Stimulated activated CD4-positive, alpha-beta T cell treated with anti-CD3 and anti-CD28 coated beads, TNF-alpha, amount 100 ng/mL, for 24 hours (primary cell): Measurements from ENCODE around the gene TPGS1.

Experiments used
- DNase-seq, 3 experiments: peaks; one replicate each; pipeline ENCODE4 v3.0.0-alpha.2; 2020; ENCODE audit warnings: low read depth in 3 of 3

The TPGS1 gene

DNA sequence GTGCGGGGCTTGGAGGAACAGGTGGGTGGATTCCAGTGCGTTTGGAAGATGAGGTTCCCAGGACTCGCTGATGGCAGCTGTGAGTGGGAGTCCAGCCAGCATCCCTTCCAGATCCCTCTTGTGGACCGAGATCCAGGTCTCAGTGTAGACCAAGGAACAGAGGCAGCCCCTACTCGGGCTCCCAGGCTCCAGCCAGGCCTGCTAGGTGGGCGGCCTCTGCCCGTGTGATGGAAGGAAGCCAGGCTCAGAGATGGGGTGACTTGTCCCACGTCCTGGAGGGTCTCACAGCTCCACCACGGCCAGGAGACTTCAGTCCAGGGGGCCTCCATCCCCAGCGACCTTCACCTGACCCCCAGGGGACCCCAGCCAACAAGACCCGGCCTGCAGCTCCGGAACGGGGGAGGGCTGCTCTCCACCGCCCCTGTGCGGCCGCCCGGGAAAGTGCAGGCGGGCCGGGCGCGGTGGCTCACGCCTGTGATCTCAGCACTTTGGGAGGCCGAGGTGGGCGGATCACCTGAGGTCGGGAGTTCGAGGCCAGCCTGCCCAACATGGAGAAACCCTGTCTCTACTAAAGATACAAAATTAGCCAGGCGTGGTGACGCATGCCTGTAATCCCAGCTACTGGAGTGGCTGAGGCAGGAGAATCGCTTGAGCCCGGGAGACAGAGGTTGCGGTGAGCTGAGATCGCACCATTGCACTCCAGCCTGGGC lies 11.7 kb upstream of the TPGS1 start:
- peak in 1 of 3 experiments; percentile 38 for DNase-seq

GRCh38 chr19:496112-496665 lies 11.1 kb upstream of the TPGS1 start, which contains the start of gene MADCAM1:
TSS of gene MADCAM1 (plus strand) at chr19:496486. CDS start at chr19:496500, 14 bp downstream.
- DNase-seq: no peak

DNA sequence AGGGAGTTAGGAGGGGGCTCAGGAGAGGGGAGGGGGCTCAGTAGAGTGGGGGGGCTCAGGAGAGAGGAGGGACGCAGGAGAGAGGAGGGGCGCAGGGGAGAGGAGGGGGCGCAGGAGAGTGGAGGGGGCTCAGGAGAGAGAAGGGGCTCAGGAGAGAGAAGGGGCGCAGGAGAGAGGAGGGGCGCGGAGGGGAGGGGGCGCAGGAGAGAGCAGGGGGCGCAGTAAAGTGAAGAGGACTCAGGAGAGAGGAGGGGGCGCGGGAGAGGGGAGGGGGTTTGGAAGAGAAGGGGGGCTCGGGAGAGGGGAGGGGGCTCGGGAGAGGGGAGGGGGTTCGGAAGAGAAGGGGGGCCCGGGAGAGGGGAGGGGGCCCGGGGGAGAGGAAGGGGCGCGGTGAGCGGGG lies 10.3 kb upstream of the TPGS1 start:
- no peak for DNase-seq

DNA sequence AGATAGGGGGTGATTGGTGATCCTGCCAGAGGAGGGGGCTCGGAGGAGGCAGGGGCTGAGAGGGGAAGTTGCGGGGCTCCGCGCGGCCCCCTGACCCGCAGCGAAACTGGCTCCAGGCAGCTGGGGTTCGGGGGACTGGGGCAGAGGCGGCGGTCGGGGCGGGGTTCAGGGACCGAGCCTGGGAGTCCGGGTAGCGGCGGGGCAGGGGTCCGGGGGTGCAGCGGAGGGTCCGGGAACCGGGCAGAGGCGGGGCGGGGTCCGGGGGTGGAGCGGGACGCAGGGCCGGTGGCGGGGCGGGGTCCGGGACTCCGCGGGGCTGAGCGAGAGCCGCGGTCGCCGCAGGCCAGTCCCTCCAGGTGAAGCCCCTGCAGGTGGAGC lies 9.8 kb upstream of the TPGS1 start:
- DNase-seq: no peak

DNA sequence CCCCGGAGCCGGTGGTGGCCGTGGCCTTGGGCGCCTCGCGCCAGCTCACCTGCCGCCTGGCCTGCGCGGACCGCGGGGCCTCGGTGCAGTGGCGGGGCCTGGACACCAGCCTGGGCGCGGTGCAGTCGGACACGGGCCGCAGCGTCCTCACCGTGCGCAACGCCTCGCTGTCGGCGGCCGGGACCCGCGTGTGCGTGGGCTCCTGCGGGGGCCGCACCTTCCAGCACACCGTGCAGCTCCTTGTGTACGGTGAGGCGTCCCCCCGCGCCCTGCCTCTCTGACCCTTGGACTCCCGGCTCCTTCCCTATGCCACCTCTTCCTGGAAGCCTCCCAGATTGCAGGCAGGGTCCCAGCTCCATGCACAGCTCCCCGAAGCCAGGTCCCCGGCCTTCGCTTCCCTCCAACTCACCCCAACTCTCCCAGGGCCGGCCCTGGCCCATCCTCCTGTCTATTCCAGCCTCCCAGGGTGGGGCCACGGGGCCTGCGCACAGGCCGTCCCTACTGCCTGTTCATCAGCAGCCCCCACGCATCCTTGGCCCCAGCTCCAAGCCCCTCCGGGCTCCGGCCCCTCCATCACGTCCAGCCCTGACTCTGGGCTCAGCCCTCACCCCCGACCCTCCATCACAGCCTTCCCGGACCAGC lies 9.3 kb upstream of the TPGS1 start:
- no peak for DNase-seq

- DNase-seq: no peak
Observed at GRCh38 chr19:498511-498891, 8.8 kb upstream of the TPGS1 start.

GRCh38 chr19:498977-499623 lies 8.2 kb upstream of the TPGS1 start:
- DNase-seq: no peak

- no peak for DNase-seq
Observed at GRCh38 chr19:501646-502045, 5.7 kb upstream of the TPGS1 start.

- DNase-seq: no peak
Observed at GRCh38 chr19:504616-505015, 2.7 kb upstream of the TPGS1 start.

- DNase-seq: peak; percentile 84 to 94 (median 90)
Observed at GRCh38 chr19:506404-507285, 652 bp upstream of the TPGS1 start.

GRCh38 chr19:508204-509150 lies 1.2 kb downstream of the TPGS1 start:
- DNase-seq: no peak

DNA sequence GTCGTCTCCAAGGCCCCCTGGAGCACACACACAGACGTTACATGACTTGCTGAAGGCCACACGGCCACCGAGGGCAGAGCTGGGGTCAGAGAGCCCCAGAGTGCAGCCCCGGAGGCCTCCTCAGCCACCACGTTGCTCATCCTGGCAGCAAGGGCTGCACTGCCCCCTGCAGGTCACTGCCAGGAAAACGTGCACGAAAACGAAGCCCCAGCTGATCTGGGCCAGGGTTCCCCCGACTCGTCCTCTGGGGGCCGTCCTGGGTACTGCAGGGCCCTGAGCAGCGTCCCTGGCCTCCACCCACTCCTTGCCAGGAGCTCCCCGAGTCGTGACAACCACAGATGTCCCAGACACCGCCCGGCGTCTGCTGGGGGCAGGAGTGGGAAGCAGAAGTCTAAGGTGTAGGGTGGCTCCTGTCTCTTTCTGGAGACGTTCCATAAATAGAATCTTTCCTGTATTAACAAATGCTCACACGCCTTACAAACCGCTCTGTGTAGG lies 3.4 kb downstream of the TPGS1 start:
- DNase-seq: peak; percentile 88 to 95 (median 88)

- DNase-seq: peak; percentile 40 to 79 (median 59)
Observed at GRCh38 chr19:511101-511851, 4.0 kb downstream of the TPGS1 start.

- DNase-seq: no peak
Observed at GRCh38 chr19:512547-513365, 5.5 kb downstream of the TPGS1 start.

- DNase-seq: no peak
Observed at GRCh38 chr19:513368-514165, 6.3 kb downstream of the TPGS1 start.

GRCh38 chr19:514166-514663 lies 6.9 kb downstream of the TPGS1 start:
- no peak for DNase-seq

GRCh38 chr19:517721-518597 lies 10.7 kb downstream of the TPGS1 start:
- no peak for DNase-seq
